HG03025 (cell line): ENCODE results near the gene CUL5.
"Not testable (repeated sequence)": the region's sequence is repeated elsewhere in the genome, so short reads cannot be mapped to it uniquely, and the experiment has no call there.

Experiments
- ATAC-seq: cut with Tn5 transposase; IDR thresholded peaks from one replicate; pipeline ENCODE4 v1.9.1; 2021; ENCODE audit warnings: mild to moderate bottlenecking, moderate library complexity; ENCODE audit not compliant: unreplicated experiment, low FRiP score

Gene CUL5

DNA sequence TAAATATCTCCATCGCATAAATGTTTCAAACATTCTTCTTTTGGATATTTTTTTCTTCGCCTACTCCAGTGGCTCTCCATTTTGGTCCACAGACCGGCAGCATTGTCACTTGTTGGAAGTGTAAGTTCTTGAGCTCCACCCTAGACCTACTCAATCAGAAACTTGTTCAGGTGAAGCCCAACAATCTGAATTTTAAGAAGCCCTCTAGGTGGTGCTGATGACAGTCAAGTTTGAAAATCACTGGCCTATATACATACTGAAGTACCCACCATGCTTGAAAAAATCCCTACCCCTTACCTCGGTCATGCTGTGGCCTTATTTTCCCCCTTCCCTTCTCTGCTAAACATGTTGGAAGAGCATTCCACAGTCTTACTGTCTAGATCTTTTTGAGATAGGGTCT lies 102.4 kb downstream of the CUL5 start:
- ATAC-seq, result no peak

DNA sequence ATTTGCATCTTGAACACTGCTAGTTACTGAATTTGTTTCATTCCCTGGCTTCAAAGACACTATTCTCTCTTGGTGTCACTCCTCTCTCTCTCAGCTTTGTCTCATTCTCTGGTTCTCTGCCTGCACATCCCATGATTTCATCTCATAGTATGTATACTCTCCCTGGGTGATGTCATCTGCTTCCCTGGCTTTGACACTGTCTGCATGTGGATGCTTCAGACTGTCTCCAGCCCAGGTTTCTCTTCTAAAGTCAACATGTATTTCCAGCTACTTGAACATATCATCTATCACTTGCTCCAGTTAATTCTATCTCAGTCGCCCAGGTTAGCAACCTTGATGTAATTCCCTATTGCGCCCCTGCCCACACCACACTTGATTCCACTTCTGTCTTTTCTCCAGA lies 103.4 kb downstream of the CUL5 start:
- ATAC-seq, result no peak

DNA sequence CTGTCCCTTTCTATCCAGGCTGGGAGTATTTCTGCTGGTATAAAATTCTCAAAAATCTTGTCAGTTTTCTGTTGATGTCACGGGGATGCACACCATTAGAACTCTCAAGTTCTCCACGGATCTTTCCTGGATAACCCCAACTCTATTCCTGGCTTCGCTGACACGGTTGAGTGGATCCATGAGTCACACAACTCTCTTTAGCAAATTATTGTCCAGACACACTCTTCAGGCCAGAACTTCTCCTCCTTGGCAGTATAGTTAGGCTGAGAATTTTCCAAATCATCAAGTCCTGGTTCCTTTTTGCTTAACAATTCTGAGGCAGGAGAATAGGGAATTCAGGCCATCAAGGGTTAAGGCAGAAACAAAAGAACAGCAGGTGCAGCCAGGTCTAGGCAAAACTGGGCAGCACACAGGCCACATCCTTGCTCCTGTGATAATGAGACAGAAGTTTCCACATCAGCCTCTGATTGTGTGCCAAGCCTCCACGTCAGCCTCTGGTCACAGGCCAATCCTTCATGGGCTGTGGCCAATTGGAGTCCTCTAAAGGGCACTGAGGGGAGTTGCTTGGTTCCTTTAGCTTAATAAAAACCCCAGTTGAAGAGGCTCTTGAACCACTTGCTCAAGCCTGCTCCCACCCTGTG lies 106.9 kb downstream of the CUL5 start:
- no peak for ATAC-seq

DNA sequence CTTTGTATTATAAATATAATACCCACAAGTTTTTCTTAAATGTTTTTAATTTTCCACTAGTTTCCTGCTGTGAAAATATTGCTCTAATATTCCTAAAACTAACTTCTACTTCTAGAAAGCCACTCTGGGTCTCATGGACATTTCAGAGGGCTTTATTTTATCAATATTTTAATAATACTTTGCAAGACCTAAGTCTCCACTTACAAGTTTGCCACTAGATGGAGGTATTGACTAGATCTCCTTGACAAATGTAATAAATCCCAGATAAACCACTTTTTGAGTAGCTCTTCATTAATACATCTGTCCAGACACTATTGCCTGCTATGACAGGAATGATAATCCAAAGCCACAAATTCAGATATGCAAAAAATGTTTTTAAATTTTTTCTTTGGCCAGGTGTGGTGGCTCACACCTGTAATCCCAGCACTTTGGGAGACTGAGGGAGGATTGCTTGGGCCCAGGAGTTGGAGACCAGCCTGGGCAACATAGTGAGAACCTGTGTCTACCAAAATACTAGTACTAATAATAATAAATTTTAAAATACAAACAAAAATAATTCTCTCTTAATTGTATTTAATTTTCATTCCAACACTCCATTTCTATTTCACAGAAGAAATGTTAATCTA lies 109.2 kb downstream of the CUL5 start:
- ATAC-seq, result no peak

DNA sequence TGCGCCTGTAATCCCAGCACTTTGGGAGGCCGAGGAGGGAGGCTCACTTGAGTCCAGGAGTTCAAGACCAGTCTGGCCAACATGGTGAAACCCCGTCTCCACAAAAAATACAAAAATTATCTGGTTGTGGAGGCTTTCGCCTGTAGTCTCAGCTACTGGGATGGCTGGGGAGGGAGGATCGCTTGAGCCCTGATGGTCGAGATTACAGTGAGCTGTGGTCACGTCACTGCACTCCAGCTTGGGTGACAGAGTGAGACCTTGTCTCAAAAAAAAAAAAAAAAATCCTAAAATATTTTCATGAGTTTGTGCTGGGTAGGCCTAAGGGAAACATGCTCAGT lies 112.2 kb downstream of the CUL5 start:
- ATAC-seq, result not testable (repeated sequence)

DNA sequence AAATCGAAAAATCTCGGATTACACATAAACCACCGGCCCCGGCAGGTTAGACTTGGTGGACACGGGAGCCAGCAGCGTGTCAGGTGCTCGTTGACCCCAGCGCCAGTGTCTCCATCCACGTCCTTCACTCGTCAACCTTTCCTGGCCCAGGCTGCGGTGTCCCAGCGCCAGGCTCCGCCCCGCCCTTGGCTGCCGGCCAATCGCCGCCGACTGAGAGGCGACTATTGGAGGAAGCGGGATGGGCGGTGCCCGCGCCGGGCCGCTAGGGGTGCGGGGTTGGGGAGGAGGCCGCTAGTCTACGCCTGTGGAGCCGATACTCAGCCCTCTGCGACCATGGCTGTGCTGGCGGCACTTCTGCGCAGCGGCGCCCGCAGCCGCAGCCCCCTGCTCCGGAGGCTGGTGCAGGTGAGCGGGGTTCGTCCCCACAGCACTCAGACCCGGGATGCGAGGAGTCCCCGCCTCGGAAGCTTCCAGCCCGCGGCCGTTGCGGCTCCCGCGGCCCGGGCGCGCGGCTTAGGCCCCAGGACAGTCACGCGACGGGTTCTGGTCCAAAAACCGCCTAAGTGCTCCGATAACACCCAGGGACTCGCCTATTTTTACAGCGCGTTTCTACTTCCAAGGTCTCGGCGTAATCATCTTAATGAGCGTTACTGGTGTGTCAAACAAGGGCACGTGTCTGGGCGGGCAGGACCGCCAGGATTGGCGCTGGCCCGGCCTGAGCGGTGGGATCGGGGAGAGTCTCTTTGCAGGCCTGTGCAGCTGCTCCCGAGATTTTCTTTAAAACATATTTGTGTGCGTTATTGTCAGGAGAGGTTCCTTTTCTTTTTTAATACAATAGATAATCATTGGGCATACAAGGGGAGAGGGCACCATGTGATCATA lies 112.8 kb downstream of the CUL5 start, which contains the start of gene ACAT1:
ACAT1 (plus strand) TSS at position 294 of the 882 bp plus-strand sequence; CDS start at position 334, 40 bp downstream.
- peak; percentile 96 for ATAC-seq

DNA sequence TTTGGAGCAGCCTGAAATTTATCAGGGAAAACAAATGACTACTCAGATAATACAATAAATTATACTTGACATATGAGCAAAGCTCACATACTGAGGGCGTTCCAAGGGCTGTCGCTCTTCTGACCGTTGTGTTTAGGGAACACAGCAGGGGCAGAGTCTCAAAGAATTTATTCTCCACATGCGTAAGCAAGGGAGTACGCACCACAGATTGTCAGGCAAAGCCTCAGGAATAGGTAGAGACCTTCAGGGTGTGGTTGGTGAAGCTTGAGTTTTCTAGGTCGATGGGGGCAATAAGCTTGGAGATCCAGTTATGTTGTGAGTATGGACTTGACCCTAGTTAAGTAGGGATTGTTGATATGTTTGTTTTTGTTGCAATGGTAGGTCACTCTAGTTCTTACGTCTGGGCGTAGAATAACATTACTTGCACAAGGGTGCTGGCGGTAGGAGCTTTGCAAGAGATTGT lies 113.5 kb downstream of the CUL5 start:
- ATAC-seq, result no peak

DNA sequence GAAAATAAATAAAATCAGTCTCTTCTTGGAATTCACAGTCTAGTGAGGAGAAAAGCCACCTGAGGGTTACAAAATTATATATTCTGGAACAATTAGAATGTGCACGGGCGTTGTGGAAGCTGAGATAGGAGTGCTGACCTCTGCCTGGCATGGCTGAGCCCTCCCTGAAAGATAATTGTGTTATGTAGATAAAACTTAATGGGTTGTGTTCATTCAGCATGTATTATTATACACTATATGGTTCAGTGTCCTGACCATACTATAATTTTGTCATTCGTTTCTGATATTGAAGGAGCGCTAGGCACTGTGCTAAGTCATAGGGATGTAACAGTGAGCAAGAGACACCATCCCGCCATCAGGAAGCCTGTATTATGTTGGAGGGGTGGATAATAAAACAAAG lies 116.4 kb downstream of the CUL5 start:
- no peak for ATAC-seq

DNA sequence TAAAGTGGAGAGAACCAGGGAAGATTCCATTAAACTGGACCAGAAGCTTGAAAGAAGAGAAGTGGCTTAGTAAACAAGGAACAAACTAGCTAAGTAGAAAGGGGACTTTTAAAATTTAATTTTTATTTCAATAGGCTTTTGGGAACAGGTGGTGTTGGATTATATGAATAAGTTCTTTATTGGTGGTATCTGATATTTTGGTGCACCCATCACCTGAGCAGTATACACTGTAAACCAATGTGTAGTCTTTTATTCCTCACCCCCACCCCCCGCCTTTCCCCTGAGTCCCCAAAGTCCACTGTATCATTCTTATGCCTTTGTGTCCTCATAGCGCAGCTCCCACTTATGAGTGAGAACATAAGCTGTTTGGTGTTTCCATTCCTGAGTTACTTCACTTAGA lies 120.1 kb downstream of the CUL5 start:
- no peak for ATAC-seq

DNA sequence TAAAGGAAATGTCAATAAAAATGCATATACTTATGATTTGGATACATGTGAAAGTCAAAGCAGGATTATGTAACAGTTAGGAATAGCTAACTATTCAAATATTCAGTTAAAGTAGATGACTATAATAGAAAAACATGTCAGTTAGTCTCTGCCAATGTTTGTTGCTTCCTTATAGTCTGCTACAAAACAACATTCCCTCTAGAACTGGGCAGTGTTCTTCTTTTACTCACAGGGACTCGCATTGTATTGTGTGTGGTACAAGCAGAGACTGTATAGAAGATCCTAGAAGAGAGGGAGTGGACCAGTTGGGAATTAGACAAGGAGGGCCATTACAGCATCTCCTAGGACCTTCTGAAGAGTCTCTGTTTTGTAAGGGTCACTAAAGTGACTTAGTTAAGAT lies 123.3 kb downstream of the CUL5 start:
- no peak for ATAC-seq

DNA sequence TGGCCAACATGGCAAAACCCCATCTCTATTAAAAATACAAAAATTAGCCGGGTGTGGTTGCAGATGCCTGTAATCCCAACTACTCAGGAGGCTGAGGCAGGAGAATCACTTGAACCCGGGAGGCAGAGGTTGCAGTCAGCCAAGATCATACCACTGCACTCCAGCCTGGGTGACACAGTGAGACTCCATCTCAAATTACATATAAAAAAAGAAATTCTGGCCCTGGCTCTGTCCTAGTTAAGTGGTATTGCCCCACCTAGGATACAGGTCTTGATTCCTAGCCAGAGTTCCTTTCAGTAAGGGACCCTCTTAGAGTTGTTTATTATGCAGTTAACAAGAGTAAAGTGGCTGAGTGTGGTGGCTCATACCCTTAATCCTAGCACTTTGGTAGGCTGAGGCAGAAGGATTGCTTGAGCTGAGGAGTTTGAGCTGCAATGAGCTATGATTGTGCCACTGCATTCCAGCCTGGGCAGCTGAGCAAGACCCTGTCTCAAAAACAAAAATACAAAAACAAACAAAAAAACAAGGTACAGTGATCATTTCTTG lies 124.4 kb downstream of the CUL5 start:
- not testable (repeated sequence) for ATAC-seq

DNA sequence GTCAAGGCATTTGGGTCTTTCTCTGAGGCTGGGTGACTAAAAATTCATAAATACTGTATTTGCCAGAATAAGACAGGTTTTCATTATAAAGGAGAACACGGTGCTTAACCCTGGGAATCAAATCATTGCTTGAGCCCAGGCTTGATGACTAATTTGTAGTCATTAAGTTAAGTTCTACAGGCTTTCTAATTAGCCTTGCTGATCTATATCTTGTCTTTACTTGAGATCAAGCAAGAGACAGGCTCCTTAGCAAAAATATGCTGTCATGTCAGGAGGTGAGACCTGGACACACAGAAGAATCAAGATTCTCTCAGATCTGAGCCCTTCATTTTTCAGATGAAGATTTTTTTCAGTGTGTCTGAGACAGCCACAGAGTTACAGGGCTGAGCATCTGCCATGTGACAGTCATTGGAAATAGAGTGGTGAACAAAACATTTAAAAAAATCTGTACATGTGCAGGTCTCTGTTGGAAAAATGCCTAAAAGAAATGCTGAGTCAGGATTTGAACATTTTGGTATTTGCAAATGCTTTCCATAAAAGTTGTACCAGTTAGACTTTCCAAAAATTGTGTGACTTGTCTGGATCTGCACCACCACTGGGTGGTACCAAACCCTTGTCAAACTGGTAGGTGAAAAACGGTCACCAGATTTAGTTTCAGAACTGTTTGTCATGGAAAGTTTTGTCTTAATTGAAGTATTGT lies 127.3 kb downstream of the CUL5 start:
- no peak for ATAC-seq

DNA sequence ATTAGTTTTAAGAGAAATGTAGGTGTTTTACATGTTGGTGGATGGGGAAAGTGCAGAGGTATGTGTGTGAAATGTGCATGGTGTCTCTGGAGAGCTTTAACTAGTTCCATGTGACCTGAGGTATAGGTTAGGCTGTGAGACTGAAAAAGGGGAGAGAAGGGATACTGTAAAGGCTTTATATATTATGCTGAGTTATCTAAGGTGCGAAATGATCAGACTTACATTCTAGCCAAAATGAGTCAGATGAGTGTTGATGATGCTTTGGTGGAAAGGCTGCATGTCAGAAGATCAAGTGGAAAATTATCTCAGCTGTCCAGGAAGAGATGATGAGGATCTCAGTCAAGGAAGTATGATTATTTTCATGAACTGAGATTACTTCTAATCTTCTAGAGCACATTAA lies 128.5 kb downstream of the CUL5 start:
- ATAC-seq, result no peak

DNA sequence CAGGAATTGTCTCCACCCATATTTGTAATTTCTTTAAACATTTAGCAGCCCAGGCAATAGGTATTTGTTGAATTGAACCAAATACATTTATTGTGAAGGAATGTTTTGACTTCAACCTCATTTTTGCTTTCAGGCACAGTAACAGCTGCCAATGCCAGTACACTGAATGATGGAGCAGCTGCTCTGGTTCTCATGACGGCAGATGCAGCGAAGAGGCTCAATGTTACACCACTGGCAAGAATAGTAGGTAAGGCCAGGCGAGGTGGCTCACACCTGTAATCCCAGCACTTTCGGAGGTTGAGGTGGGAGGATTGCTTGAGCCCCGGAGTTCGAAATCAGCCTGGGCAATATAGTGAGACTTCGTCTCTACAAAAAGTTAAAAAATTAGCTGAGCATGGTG lies 133.6 kb downstream of the CUL5 start:
- no peak for ATAC-seq

DNA sequence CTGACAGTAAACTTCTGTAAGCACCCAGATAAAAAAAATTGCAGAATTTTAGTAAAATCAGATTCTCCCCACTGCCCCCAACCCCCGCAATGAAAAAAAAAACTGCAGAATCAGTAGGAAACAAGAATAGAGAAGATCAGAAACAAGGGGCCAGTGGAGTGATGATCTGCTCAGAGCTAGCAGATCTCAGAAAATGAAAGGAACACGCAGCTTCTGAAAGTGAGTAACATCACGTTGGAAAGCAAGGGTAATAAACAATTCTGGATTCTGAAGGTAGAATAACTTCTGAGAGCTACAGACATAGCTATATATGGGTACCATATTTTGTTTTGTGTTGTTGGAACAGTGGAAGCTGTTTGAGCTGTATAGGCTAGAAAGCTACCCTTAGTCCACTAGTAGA lies 135.9 kb downstream of the CUL5 start:
- ATAC-seq, result no peak

DNA sequence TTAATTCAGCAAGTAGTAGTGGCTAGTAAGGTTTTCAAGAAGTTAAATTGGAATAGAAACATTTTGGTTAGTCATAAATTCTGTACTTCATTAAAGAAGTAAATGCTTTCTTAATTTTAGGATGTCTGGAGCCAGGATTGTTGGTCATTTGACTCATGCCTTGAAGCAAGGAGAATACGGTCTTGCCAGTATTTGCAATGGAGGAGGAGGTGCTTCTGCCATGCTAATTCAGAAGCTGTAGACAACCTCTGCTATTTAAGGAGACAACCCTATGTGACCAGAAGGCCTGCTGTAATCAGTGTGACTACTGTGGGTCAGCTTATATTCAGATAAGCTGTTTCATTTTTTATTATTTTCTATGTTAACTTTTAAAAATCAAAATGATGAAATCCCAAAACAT lies 138.5 kb downstream of the CUL5 start:
- no peak for ATAC-seq

DNA sequence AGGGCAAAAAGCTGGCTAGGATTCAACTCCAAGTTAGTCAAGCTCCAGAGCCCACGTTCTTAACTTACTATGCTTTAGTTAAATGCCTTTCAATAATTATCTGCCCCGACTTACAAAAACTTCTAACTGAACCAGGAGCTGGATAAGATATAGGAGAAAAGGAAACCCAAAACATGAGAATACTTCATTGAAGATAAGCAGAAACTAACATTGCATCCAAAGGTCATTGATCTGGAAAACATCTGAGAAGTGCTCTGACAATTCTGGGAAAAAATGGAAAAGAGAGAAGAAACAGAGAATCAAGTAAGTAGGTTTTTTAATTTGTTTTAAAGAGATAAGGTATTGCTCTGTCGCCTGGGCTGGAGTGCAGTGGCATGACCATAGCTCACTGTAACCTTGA lies 139.9 kb downstream of the CUL5 start:
- no peak for ATAC-seq

DNA sequence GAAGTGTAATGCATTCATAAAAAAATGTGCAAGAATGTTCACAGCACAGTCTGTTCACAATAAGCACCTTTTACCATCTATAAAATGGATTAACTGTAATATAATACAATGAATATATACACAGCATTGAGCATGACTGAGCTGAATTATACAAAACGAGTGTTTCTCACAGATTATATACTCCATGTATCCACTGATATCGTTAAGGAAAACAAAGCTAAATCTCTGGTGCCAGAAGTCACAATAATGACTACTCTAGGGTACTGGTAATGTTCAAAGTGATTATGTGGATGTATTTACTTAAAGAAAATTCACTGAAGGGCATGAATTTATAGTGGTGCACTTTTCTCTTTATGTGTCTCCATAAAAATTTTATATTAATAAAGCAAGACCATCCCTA lies 145.9 kb downstream of the CUL5 start:
- no peak for ATAC-seq
